Measurements from ENCODE around the gene DCANP1. TPM values are rescaled to one million over a fixed set of nuclear protein-coding genes. Genes with fewer than 3 reads are reported as not detected.

The DCANP1 gene
- total and polyA plus RNA-seq, 2 experiments from 2014 or later: not detected

DNA sequence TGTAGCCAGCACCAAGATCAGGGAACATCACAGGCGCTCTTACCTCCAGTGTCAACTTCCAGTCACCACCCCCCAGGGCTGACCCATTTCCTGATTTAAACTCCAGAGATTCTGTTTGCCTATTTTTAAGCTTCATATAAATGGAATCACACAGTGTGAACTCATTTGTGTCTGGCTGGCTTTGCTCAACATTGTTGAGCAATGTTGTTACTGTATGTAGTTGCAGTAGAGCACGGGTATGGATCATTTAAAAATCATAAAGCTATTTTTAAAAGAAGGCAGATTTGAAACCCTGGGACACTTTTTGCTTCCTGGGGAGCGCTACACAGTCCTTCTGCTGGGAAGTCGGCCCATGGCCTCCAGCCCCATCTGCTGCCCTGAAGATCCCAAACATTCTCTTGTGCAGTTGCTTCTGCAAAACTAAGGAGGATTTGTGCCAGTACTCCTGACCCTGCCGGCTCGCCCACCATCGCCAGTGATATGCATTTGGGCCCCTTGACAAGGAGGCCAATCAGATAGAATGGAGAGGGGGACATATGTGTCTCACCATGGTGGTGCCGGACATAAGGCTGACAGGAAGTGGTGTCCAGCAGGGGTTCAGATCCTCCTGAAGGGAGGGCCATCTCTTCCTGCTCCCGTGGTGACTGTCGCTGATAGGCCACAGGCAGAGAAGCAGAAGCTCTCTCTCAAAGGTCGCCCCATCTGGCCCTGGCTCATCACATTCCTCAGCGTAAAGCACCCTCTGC is 13.3 kb downstream of the DCANP1 start:
- Histone ChIP-seq H3K4me2 (peak overlapping the region; percentile 53), H3K4me1 (ENCODE audit: insufficient read depth) (peaks cover 44% of the 10 kb centered on the region), H3K9me2 (replicated peaks; ENCODE audit: insufficient read depth) (no peaks in the 10 kb centered on the region), H3K79me2 (no peaks in the 10 kb centered on the region), H3K27me3 (no peaks in the 10 kb centered on the region), H2AFZ (no peak overlapping the region), H3K27ac (peak overlapping the region; percentile 28), H3K4me3 (no peak overlapping the region), H3K36me3 (replicated peaks; ENCODE audit: insufficient read depth, low read depth) (no peaks in the 10 kb centered on the region), H3K9me3 (ENCODE audit: low read depth) (no peaks in the 10 kb centered on the region), H4K20me1 (ENCODE audit: insufficient read depth, poor library complexity, severe bottlenecking) (no peaks in the 10 kb centered on the region)
- no peak for DNase-seq (ENCODE audit: low spot score)
- TF ChIP-seq EZH2 (IDR thresholded peaks at IDR 0.05; ENCODE audit: borderline replicate concordance) (no peak), EZH2phosphoT487 (IDR thresholded peaks at IDR 0.05; ENCODE audit: low read depth, severe bottlenecking, unreplicated experiment) (no peak)
- TF ChIP-seq, protein P1, sequence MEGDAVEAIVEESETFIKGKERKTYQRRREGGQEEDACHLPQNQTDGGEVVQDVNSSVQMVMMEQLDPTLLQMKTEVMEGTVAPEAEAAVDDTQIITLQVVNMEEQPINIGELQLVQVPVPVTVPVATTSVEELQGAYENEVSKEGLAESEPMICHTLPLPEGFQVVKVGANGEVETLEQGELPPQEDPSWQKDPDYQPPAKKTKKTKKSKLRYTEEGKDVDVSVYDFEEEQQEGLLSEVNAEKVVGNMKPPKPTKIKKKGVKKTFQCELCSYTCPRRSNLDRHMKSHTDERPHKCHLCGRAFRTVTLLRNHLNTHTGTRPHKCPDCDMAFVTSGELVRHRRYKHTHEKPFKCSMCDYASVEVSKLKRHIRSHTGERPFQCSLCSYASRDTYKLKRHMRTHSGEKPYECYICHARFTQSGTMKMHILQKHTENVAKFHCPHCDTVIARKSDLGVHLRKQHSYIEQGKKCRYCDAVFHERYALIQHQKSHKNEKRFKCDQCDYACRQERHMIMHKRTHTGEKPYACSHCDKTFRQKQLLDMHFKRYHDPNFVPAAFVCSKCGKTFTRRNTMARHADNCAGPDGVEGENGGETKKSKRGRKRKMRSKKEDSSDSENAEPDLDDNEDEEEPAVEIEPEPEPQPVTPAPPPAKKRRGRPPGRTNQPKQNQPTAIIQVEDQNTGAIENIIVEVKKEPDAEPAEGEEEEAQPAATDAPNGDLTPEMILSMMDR (IDR thresholded peaks at IDR 0.05; ENCODE audit: poor library complexity): no peak
- WGBS (ENCODE audit: low lambda C conversion rate, missing lambda C conversion rate): 73% methylated on average over 12 of the region's 12 CpGs

DNA sequence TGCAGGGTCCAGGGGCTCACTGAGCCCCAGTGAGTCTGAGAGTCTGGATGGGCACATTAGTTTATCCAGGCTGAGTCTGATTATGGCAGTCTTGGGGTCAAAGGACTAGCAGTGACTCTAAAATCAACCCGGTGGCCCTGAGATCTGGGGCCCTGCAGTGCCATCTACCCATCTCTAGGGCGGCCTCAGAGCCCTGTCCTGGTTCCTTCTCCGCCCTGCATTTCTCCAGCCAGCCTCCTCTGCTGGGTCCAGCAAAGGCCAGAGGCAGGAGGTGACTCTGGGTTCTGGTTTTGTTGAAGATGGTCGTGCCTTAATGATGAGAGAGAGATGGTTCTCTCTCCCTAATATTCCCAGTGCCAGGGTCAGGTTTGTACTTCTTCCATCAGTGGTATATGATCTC is 15.0 kb downstream of the DCANP1 start:
- peaks cover 32% of the 10 kb centered on the region for H3K4me1 ChIP-seq (ENCODE audit: insufficient read depth)
- peaks cover 6% of the 10 kb centered on the region for H3K9me3 ChIP-seq (ENCODE audit: low read depth)
- TF ChIP-seq, protein P1 (IDR thresholded peaks at IDR 0.05; ENCODE audit: poor library complexity): no peak
- TF ChIP-seq EZH2 (IDR thresholded peaks at IDR 0.05; ENCODE audit: borderline replicate concordance) (no peak), EZH2phosphoT487 (IDR thresholded peaks at IDR 0.05; ENCODE audit: low read depth, severe bottlenecking, unreplicated experiment) (no peak)
- no peaks in the 10 kb centered on the region for H3K36me3 ChIP-seq (replicated peaks; ENCODE audit: insufficient read depth, low read depth)
- H2AFZ ChIP-seq: no peak overlapping the region
- H3K27ac ChIP-seq: no peak overlapping the region
- H4K20me1 ChIP-seq (ENCODE audit: insufficient read depth, poor library complexity, severe bottlenecking): no peaks in the 10 kb centered on the region
- WGBS (ENCODE audit: low lambda C conversion rate, missing lambda C conversion rate): 93% methylated on average over 4 of the region's 4 CpGs
- no peak overlapping the region for H3K4me3 ChIP-seq
- no peak overlapping the region for H3K4me2 ChIP-seq
- H3K27me3 ChIP-seq: no peaks in the 10 kb centered on the region
- no peak for DNase-seq (ENCODE audit: low spot score)
- no peaks in the 10 kb centered on the region for H3K9me2 ChIP-seq (replicated peaks; ENCODE audit: insufficient read depth)
- H3K79me2 ChIP-seq: no peaks in the 10 kb centered on the region

DNA sequence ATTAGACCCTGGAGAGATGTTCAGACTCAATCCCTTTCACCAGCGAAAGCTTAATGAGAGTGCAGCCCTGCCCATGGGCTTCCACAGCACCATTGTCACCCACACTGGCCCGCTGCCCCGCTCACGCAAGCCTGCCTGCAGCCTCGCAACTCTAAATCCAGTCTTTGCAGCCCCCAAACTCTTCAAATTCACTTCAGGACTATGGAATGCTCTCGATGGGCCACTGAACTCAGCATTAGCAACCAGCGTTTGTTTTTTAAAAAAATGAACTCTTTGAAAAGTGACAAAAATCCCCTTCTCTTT is 17.1 kb downstream of the DCANP1 start:
- Histone ChIP-seq H3K27me3 (no peaks in the 10 kb centered on the region), H3K36me3 (replicated peaks; ENCODE audit: insufficient read depth, low read depth) (no peaks in the 10 kb centered on the region), H3K27ac (no peak overlapping the region), H3K9me3 (ENCODE audit: low read depth) (peaks cover 6% of the 10 kb centered on the region), H4K20me1 (ENCODE audit: insufficient read depth, poor library complexity, severe bottlenecking) (no peaks in the 10 kb centered on the region), H3K4me3 (no peak overlapping the region), H3K4me1 (ENCODE audit: insufficient read depth) (peaks cover 24% of the 10 kb centered on the region), H2AFZ (no peak overlapping the region), H3K9me2 (replicated peaks; ENCODE audit: insufficient read depth) (no peaks in the 10 kb centered on the region), H3K4me2 (peak overlapping the region; percentile 18), H3K79me2 (no peaks in the 10 kb centered on the region)
- no peak for TF ChIP-seq EZH2phosphoT487 (IDR thresholded peaks at IDR 0.05; ENCODE audit: low read depth, severe bottlenecking, unreplicated experiment)
- TF ChIP-seq, protein P1 (IDR thresholded peaks at IDR 0.05; ENCODE audit: poor library complexity): no peak
- no peak for TF ChIP-seq EZH2 (IDR thresholded peaks at IDR 0.05; ENCODE audit: borderline replicate concordance)
- 83% methylated on average over 7 of the region's 7 CpGs for WGBS (ENCODE audit: low lambda C conversion rate, missing lambda C conversion rate)
- DNase-seq (ENCODE audit: low spot score): no peak
